HepG2 (cell line): Measurements from ENCODE around the gene WBP1. TPM values are rescaled to one million over a fixed set of nuclear protein-coding genes. Genes with fewer than 3 reads are reported as not detected.

ENCODE experiments used
- AHDC1 ChIP-seq: sonication (generic); formaldehyde crosslinking; IDR thresholded peaks from 2 replicates; pipeline ENCODE4 v1.5.1; 2020; ENCODE audit warnings: mild to moderate bottlenecking, missing genetic modification reagents, borderline replicate concordance
- BRF2 ChIP-seq: sonication (generic); formaldehyde crosslinking; IDR thresholded peaks from 2 replicates; pipeline ENCODE4 v1.8.1; 2022; ENCODE audit warnings: mild to moderate bottlenecking, missing genetic modification reagents
- GLI4 ChIP-seq: sonication (generic); formaldehyde crosslinking; IDR thresholded peaks from 2 replicates; pipeline ENCODE4 v1.5.1; 2020; ENCODE audit warnings: missing genetic modification reagents, mild to moderate bottlenecking, moderate library complexity, borderline replicate concordance
- HNF4G ChIP-seq, 2 experiments: sonication (generic) in 1 of 2; formaldehyde crosslinking in 1 of 2; IDR thresholded peaks; 2 replicates each; pipeline versions ENCODE4 v1.4.0 to v1.6.1; 2011 to 2020; ENCODE audit warnings: borderline replicate concordance in 2 of 2, low read depth in 2 of 2, mild to moderate bottlenecking in 2 of 2, low read length in 1 of 2, missing genetic modification reagents in 1 of 2, moderate library complexity in 1 of 2
- HOXA5 ChIP-seq: sonication (generic); formaldehyde crosslinking; IDR thresholded peaks from 2 replicates; pipeline ENCODE4 v1.4.0; 2020; ENCODE audit warnings: missing genetic modification reagents
- MED13 ChIP-seq: sonication (generic); formaldehyde crosslinking; IDR thresholded peaks from 2 replicates; pipeline ENCODE4 v1.5.0; 2020; ENCODE audit warnings: missing genetic modification reagents
- MIER3 ChIP-seq: IDR thresholded peaks from 2 replicates; pipeline ENCODE4 v1.6.1; 2016; ENCODE audit warnings: missing compliant biosample characterization, borderline replicate concordance
- NFKBIZ ChIP-seq: IDR thresholded peaks from 2 replicates; pipeline ENCODE4 v1.6.1; 2018; ENCODE audit warnings: missing genetic modification reagents, missing compliant biosample characterization
- RFXANK ChIP-seq: IDR thresholded peaks from 2 replicates; pipeline ENCODE4 v1.6.1; 2016
- SALL2 ChIP-seq: sonication (generic); formaldehyde crosslinking; IDR thresholded peaks from 2 replicates; pipeline ENCODE4 v1.8.1; 2023; ENCODE audit warnings: mild to moderate bottlenecking, missing genetic modification reagents, inconsistent platforms
- SOX13 ChIP-seq, 3 experiments: fragments of 450-650 bp in 1 of 3; sonication (generic) in 1 of 3; formaldehyde crosslinking in 1 of 3; IDR thresholded peaks in 2 of 3; conservative IDR thresholded peaks in 1 of 3; 2 replicates each; pipeline versions ENCODE4 v1.5.0 to v1.6.1; 2016 to 2020; ENCODE audit warnings: antibody characterized with exemption in 1 of 3, mild to moderate bottlenecking in 1 of 3, missing compliant biosample characterization in 1 of 3, missing genetic modification reagents in 1 of 3, moderate library complexity in 1 of 3
- SP5 ChIP-seq: IDR thresholded peaks from 2 replicates; pipeline ENCODE4 v1.6.1; 2016; ENCODE audit warnings: low read depth, borderline replicate concordance
- TCF7 ChIP-seq: sonication (generic); IDR thresholded peaks from 2 replicates; pipeline ENCODE4 v1.6.1; 2016; ENCODE audit warnings: antibody characterized with exemption, low read depth
- TEAD2 ChIP-seq: sonication (generic); formaldehyde crosslinking; IDR thresholded peaks from 2 replicates; pipeline ENCODE4 v1.9.0; 2021; ENCODE audit warnings: missing genetic modification reagents
- ZNF33A ChIP-seq: sonication (generic); formaldehyde crosslinking; IDR thresholded peaks from 2 replicates; pipeline ENCODE4 v1.5.1; 2020; ENCODE audit warnings: missing genetic modification reagents, mild to moderate bottlenecking, moderate library complexity, borderline replicate concordance
- ZNF609 ChIP-seq: sonication (generic); formaldehyde crosslinking; IDR thresholded peaks from 2 replicates; pipeline ENCODE4 v1.4.0; 2020; ENCODE audit warnings: mild to moderate bottlenecking, missing genetic modification reagents, borderline replicate concordance
- ZNF678 ChIP-seq: sonication (generic); formaldehyde crosslinking; IDR thresholded peaks from 2 replicates; pipeline ENCODE4 v1.4.0; 2020; ENCODE audit warnings: mild to moderate bottlenecking, missing genetic modification reagents
- polyA plus RNA-seq, 8 experiments: library from polyadenylated mRNA; depleted of rRNA in 3 of 8; stranded (reverse) in 7 of 8; unstranded in 1 of 8; fragments of >200 nt; fragmentation: Illumina TruSeq in 4 of 8; extraction: Trizol in 4 of 8; gene quantifications; 2 replicates each; pipeline versions ENCODE4 v1.2.1 to v1.2.3, GENCODE V29; 2011 to 2016; ENCODE audit warnings: low read depth in 4 of 8, missing spikeins in 1 of 8, mixed read lengths in 1 of 8; ENCODE audit not compliant: insufficient read depth in 1 of 8
- total RNA-seq, 5 experiments: library from RNA; depleted of rRNA; stranded (reverse); fragments of >200 nt; fragmentation: Illumina TruSeq; extraction: Trizol; gene quantifications; 2 replicates each; pipeline ENCODE4 v1.2.3, GENCODE V29; 2016; ENCODE audit warnings: low read depth in 1 of 5

Gene WBP1
- total and polyA plus RNA-seq, 2 of the 13 experiments (the other 11 are each of a cell fraction or from before 2014, with no cell fraction given) = 38.8 to 85.7 TPM

- TF ChIP-seq AHDC1 (CRISPR knock-in tag) = peak; percentile 55; the same call in 1 of the 2 replicates
- TF ChIP-seq SP5 = peak; percentile 90
- TF ChIP-seq BRF2 (CRISPR knock-in tag) = no peak
- TF ChIP-seq ZNF678 (CRISPR knock-in tag) = peak; percentile 17
- TF ChIP-seq ZNF609 (CRISPR knock-in tag) = peak; percentile 52; the same call in 1 of the 2 replicates
- peak; percentile 69; the same call in 1 of the 2 replicates for TF ChIP-seq NFKBIZ (CRISPR knock-in tag)
- TF ChIP-seq TEAD2 (CRISPR knock-in tag) = no peak
- TF ChIP-seq SALL2 = no peak
- no peak for TF ChIP-seq GLI4 (CRISPR knock-in tag)
- TF ChIP-seq HNF4G (IDR thresholded peaks at IDR 0.05; ENCODE audit: borderline replicate concordance, low read depth, low read length) = peak; percentile 98
- peak; percentile 99 for TF ChIP-seq HNF4G (CRISPR knock-in tag; IDR thresholded peaks at IDR 0.05; ENCODE audit: borderline replicate concordance, low read depth)
- no peak for TF ChIP-seq SOX13 (IDR thresholded peaks at IDR 0.05)
- peak in 1 of 2 experiments; percentile 75; a peak in 2 of 4 replicates for TF ChIP-seq SOX13 (CRISPR knock-in tag; conservative IDR thresholded peaks at IDR 0.05 in 1 of 2, IDR thresholded peaks at IDR 0.05 in 1 of 2)
- TF ChIP-seq HOXA5 = peak; percentile 85
- 0 out of 2 replicates have a peak, but pooled peaks have one; percentile 11 for TF ChIP-seq TCF7
- TF ChIP-seq MED13 (CRISPR knock-in tag) = peak; percentile 93; the same call in 1 of the 2 replicates
- TF ChIP-seq RFXANK (CRISPR knock-in tag) = peak; percentile 20; the same call in 1 of the 2 replicates
- TF ChIP-seq ZNF33A (CRISPR knock-in tag) = no peak
- peak; percentile 91 for TF ChIP-seq MIER3 (CRISPR knock-in tag)
Measured at GRCh38 chr2:74502147-74502719, 44.0 kb downstream of the WBP1 start (continued).
